Measurements from ENCODE around the gene COL10A1. TPM values are rescaled to one million over a fixed set of nuclear protein-coding genes. Genes with fewer than 3 reads are reported as not detected.

COL10A1 gene
- total RNA-seq, 2 experiments from 2014 or later = not detected

GRCh38 chr6:116118608-116119007, 7.3 kb downstream of the COL10A1 start:
- Mint-ChIP-seq H3K4me3 (no peak overlapping the region), H3K4me1 (no peaks in the 10 kb centered on the region), H3K27ac (no peak overlapping the region), H3K36me3 (ENCODE audit: low read depth) (peaks cover 23% of the 10 kb centered on the region), H3K9me3 (ENCODE audit: low read depth) (no peaks in the 10 kb centered on the region), H3K27me3 (no peaks in the 10 kb centered on the region)
- intact Hi-C loops (cut with DNase I, micrococcal nuclease) = no loop called here
- ChIA-PET CTCF (interaction anchor here (0.8 to 1.4 kb wide), 2 partner anchors 10 to 31 kb away, joined by 3 to 5 read pairs; no protein-coding TSS in a partner anchor), POLR2A (no interaction called here)
- DNase-seq (no peak), ATAC-seq (peak; percentile 51)

DNA sequence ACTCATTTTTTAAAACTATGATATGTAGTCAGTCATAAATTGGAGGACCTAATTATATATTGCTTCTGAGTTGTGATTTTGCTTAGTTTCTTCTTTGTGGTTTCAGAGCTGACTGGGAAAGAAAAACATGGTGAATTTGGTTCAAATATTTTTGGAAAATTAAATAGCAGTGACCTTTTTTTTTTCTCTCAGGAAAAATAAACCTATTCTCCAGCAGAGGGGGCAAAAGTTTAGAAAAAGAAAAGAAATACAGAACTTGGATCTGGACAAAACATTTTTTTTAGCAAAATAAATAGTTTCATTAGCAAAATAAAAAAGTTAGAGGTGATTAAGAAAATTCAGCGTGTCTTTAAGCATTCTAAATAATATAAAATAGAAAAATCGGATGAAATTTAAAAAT, 10.2 kb downstream of the COL10A1 start:
- CTCF ChIA-PET = interaction anchor here (1.6 kb wide), 1 partner anchor 9 kb away, joined by 3 read pairs; no protein-coding TSS in a partner anchor
- H3K9me3 Mint-ChIP-seq (ENCODE audit: low read depth) = no peaks in the 10 kb centered on the region
- H3K36me3 Mint-ChIP-seq (ENCODE audit: low read depth) = peaks cover 33% of the 10 kb centered on the region
- intact Hi-C loops (cut with DNase I, micrococcal nuclease) = no loop called here
- no peaks in the 10 kb centered on the region for H3K27me3 Mint-ChIP-seq
- DNase-seq (no peak), ATAC-seq (no peak)
- no peak overlapping the region for H3K27ac Mint-ChIP-seq
- POLR2A ChIA-PET = no interaction called here
- H3K4me1 Mint-ChIP-seq = no peaks in the 10 kb centered on the region
- no peak overlapping the region for H3K4me3 Mint-ChIP-seq

GRCh38 chr6:116113386-116113785, 12.5 kb downstream of the COL10A1 start:
- H3K4me3 Mint-ChIP-seq = no peak overlapping the region
- ChIA-PET POLR2A (interaction anchor here (0.6 kb wide), 1 partner anchor 409 kb away, joined by 4 read pairs; no protein-coding TSS in a partner anchor), CTCF (interaction anchor here (0.6 to 3.3 kb wide), 8 partner anchors 10 to 1010 kb away, joined by 3 to 21 read pairs (median 4); partner anchors contain the start of gene COL10A1)
- H3K4me1 Mint-ChIP-seq = no peaks in the 10 kb centered on the region
- no peaks in the 10 kb centered on the region for H3K27me3 Mint-ChIP-seq
- ATAC-seq (no peak), DNase-seq (no peak)
- H3K9me3 Mint-ChIP-seq (ENCODE audit: low read depth) = no peaks in the 10 kb centered on the region
- intact Hi-C loops (cut with DNase I, micrococcal nuclease) = no loop called here
- no peak overlapping the region for H3K27ac Mint-ChIP-seq
- H3K36me3 Mint-ChIP-seq (ENCODE audit: low read depth) = peaks cover 40% of the 10 kb centered on the region

- ChIA-PET POLR2A (no interaction called here), CTCF (interaction anchor here (0.5 to 3.3 kb wide), 7 partner anchors 9 to 152 kb away, joined by 3 to 21 read pairs (median 4); partner anchors contain the start of genes COL10A1 and NT5DC1)
- intact Hi-C loops (cut with DNase I, micrococcal nuclease) = no loop called here
- Mint-ChIP-seq H3K9me3 (ENCODE audit: low read depth) (no peaks in the 10 kb centered on the region), H3K27ac (no peak overlapping the region), H3K36me3 (ENCODE audit: low read depth) (peaks cover 42% of the 10 kb centered on the region), H3K27me3 (no peaks in the 10 kb centered on the region), H3K4me1 (no peaks in the 10 kb centered on the region), H3K4me3 (no peak overlapping the region)
- DNase-seq (peak; percentile 65), ATAC-seq (peak; percentile 78)
These were observed 14.1 kb downstream of the COL10A1 start for GRCh38 chr6:116111552-116112528.

DNA sequence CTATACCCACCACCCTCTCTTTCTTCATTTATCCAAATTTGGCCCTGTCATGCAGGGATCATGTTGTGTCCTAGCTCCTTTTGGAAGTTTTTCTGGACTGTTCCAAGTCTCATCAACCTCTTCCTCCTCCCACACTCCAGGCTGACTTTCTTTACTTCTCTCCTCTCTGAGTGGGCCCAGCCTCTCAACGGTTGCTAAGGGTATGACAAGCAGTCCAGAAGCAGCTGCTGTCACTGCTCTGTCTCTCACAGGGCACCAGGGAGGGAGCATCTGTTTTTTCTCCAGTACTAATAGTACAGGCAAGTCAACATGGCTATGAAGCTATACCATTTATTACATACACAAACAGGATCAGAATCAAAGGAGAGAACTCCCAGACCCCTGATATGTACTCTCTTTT, 17.1 kb downstream of the COL10A1 start:
- H3K27ac Mint-ChIP-seq = no peak overlapping the region
- ChIA-PET CTCF (interaction anchor here (0.8 to 1.3 kb wide), 3 partner anchors 9 to 16 kb away, joined by 3 to 5 read pairs (median 3); no protein-coding TSS in a partner anchor), POLR2A (no interaction called here)

DNA sequence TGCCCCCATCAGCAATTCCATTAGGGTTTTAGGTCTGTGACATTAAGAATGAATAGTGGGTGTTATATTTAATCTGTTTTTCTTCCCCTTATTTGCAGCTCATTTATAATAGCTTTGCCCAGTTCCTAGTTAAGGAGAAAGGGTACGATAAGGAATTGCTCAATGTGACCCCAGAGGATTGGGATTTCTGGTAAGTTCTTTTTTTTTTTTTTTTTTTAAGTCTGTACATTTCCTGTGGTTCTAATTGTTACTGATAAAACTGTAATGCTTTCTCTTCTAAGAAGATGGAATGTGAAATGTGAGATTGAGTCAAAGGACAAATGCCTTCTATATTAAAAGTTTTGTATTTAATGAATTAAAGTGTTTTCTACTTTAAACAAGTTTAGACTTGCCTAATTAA, 19.8 kb downstream of the COL10A1 start:
- ChIA-PET POLR2A (interaction anchor here (0.7 to 0.8 kb wide), 2 partner anchors 27 to 484 kb away, joined by 7 to 8 read pairs; no protein-coding TSS in a partner anchor), CTCF (interaction anchor here (0.8 kb wide), 1 partner anchor 465 kb away, joined by 4 read pairs; the partner anchor contains the start of gene RWDD1)
- Mint-ChIP-seq H3K4me3 (no peak overlapping the region), H3K4me1 (peaks cover 53% of the 10 kb centered on the region), H3K27ac (no peak overlapping the region), H3K9me3 (ENCODE audit: low read depth) (no peaks in the 10 kb centered on the region), H3K36me3 (ENCODE audit: low read depth) (peaks cover 32% of the 10 kb centered on the region), H3K27me3 (no peaks in the 10 kb centered on the region)
- ATAC-seq (no peak), DNase-seq (no peak)
- intact Hi-C loops (cut with DNase I, micrococcal nuclease) = no loop called here

More for the DNA sequence above, 17.1 kb downstream of the COL10A1 start:
- Mint-ChIP-seq H3K4me3 (no peak overlapping the region), H3K9me3 (ENCODE audit: low read depth) (no peaks in the 10 kb centered on the region), H3K27me3 (no peaks in the 10 kb centered on the region), H3K4me1 (peaks cover 28% of the 10 kb centered on the region), H3K36me3 (ENCODE audit: low read depth) (peaks cover 38% of the 10 kb centered on the region)
- intact Hi-C loops (cut with DNase I, micrococcal nuclease) = no loop called here
- DNase-seq = no peak
- no peak for ATAC-seq

DNA sequence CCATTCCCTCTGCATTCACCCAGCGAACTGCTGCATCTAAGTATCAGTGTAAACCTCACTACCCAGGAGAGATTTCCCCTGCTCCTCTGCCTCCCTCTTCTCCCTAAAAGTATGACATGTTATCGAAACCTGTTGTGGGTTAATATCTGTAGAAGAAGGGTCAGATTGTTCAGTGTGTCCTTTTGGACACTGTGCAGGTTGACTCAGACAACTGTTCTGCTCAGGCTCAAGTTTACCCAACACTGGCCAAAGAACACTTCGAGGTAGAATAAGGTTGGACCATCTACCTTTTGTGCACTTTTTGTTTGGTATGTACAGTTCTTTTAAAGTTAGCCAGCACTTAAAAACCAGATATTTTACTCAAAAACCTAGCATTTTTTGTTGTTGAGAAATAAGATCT, 20.7 kb downstream of the COL10A1 start:
- Mint-ChIP-seq H3K9me3 (ENCODE audit: low read depth) (no peaks in the 10 kb centered on the region), H3K4me3 (no peak overlapping the region), H3K4me1 (peaks cover 53% of the 10 kb centered on the region), H3K36me3 (ENCODE audit: low read depth) (peaks cover 28% of the 10 kb centered on the region), H3K27me3 (no peaks in the 10 kb centered on the region), H3K27ac (no peak overlapping the region)
- POLR2A ChIA-PET = no interaction called here
- ATAC-seq (no peak), DNase-seq (no peak)
- CTCF ChIA-PET = interaction anchor here (0.6 kb wide), 1 partner anchor 27 kb away, joined by 3 read pairs; no protein-coding TSS in a partner anchor
- intact Hi-C loops (cut with DNase I, micrococcal nuclease) = no loop called here

DNA sequence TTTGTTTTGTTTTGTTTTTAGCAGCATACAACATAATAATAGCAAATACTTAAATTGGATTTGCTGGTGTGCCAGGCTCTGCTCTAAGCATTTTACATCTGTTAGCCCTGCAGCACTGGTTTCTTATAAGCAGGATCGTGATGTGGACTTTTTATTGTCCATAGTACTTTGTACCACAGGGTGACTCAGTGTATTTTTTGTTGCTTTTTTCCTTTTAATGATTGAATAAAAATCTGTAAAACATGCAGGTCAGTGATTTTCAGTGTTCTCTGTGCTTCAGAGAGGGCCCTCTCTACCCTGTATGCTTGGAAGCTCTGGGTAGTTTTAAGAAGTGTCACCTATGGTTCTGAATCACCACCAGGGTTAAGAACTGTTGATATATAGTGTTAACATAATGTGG, 21.3 kb downstream of the COL10A1 start:
- Mint-ChIP-seq H3K4me1 (peaks cover 57% of the 10 kb centered on the region), H3K36me3 (ENCODE audit: low read depth) (peaks cover 26% of the 10 kb centered on the region), H3K9me3 (ENCODE audit: low read depth) (no peaks in the 10 kb centered on the region), H3K27ac (no peak overlapping the region), H3K4me3 (no peak overlapping the region), H3K27me3 (no peaks in the 10 kb centered on the region)
- intact Hi-C loops (cut with DNase I, micrococcal nuclease) = loop anchor here in 1 of 2 experiments (5.0 kb wide), 4 partner anchors 173 to 578 kb away; partner anchors contain the start of genes CALHM6, KPNA5, TSPYL1 and ZUP1
- ATAC-seq (no peak), DNase-seq (no peak)
- ChIA-PET CTCF (interaction anchor here (1.5 kb wide), 1 partner anchor 26 kb away, joined by 4 read pairs; no protein-coding TSS in a partner anchor), POLR2A (no interaction called here)

DNA sequence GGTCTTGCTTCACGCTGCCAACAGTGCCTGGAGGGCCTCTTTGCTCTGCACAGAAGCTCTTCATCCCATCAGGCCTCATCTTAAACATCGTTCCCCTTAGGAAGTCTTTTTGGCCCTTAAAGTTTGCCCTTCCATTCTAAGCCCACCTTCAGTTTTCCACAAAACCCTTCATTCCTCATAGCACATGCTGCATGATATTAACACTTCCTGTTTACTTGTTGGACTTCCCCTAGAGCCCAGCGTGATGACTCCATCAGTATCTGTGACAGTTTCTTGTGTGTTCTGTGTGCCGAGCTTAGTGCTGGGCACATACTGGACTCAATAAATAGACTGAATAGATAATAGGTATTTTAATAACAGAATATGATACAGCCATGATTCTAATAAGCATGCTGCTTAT, 23.1 kb downstream of the COL10A1 start:
- ChIA-PET POLR2A (interaction anchor here (0.7 kb wide), 1 partner anchor 8 kb away, joined by 3 read pairs; no protein-coding TSS in a partner anchor), CTCF (interaction anchor here (2.3 to 3.0 kb wide), 2 partner anchors 9 to 90 kb away, joined by 11 to 14 read pairs; no protein-coding TSS in a partner anchor)
- intact Hi-C loops (cut with DNase I, micrococcal nuclease) = loop anchor here in 1 of 2 experiments (5.0 kb wide), 4 partner anchors 174 to 579 kb away; partner anchors contain the start of genes CALHM6, KPNA5, TSPYL1 and ZUP1
- ATAC-seq (no peak), DNase-seq (no peak)
- H3K9me3 Mint-ChIP-seq (ENCODE audit: low read depth) = no peaks in the 10 kb centered on the region
- H3K4me1 Mint-ChIP-seq = peaks cover 61% of the 10 kb centered on the region
- no peak overlapping the region for H3K27ac Mint-ChIP-seq
- H3K4me3 Mint-ChIP-seq = no peak overlapping the region
- no peaks in the 10 kb centered on the region for H3K27me3 Mint-ChIP-seq
- peaks cover 16% of the 10 kb centered on the region for H3K36me3 Mint-ChIP-seq (ENCODE audit: low read depth)

GRCh38 chr6:116101790-116102189, 24.1 kb downstream of the COL10A1 start:
- POLR2A ChIA-PET = no interaction called here
- CTCF ChIA-PET = interaction anchor here (0.6 to 3.0 kb wide), 4 partner anchors 10 to 1119 kb away, joined by 3 to 14 read pairs (median 7); no protein-coding TSS in a partner anchor
- H3K27me3 Mint-ChIP-seq = no peaks in the 10 kb centered on the region
- H3K36me3 Mint-ChIP-seq (ENCODE audit: low read depth) = peaks cover 15% of the 10 kb centered on the region
- ATAC-seq (no peak), DNase-seq (no peak)
- peaks cover 61% of the 10 kb centered on the region for H3K4me1 Mint-ChIP-seq
- H3K9me3 Mint-ChIP-seq (ENCODE audit: low read depth) = no peaks in the 10 kb centered on the region
- H3K4me3 Mint-ChIP-seq = peak overlapping the region; percentile 86
- H3K27ac Mint-ChIP-seq = peak overlapping the region; percentile 88
- intact Hi-C loops (cut with DNase I, micrococcal nuclease) = loop anchor here (1.0 to 5.0 kb wide), 7 partner anchors 153 to 581 kb away; partner anchors contain the start of genes RWDD1 (in 2 of the 2), CALHM6 (in 1 of the 2), KPNA5 (in 1 of the 2) and TSPYL1 (in 1 of the 2)

GRCh38 chr6:116101302-116101718, 24.6 kb downstream of the COL10A1 start:
- Mint-ChIP-seq H3K9me3 (ENCODE audit: low read depth) (peaks cover 4% of the 10 kb centered on the region), H3K4me3 (peak overlapping the region; percentile 86), H3K36me3 (ENCODE audit: low read depth) (peaks cover 15% of the 10 kb centered on the region), H3K27me3 (no peaks in the 10 kb centered on the region), H3K27ac (peak overlapping the region; percentile 88), H3K4me1 (peaks cover 57% of the 10 kb centered on the region)
- ChIA-PET CTCF (interaction anchor here (0.9 to 3.0 kb wide), 6 partner anchors 11 to 267 kb away, joined by 3 to 14 read pairs (median 4); no protein-coding TSS in a partner anchor), POLR2A (interaction anchor here (1.4 kb wide), 1 partner anchor 90 kb away, joined by 7 read pairs; no protein-coding TSS in a partner anchor)
- no peak for DNase-seq
- peak; percentile 2 for ATAC-seq
- intact Hi-C loops (cut with DNase I, micrococcal nuclease) = loop anchor here (1.0 to 5.0 kb wide), 7 partner anchors 153 to 581 kb away; partner anchors contain the start of genes RWDD1 (in 2 of the 2), CALHM6 (in 1 of the 2), KPNA5 (in 1 of the 2) and TSPYL1 (in 1 of the 2)

All from activated CD4-positive, alpha-beta T cell treated with anti-CD3 and anti-CD28 coated beads for 36 hours (primary cell).